Duodenal mucosa (tissue), 2 donors: ENCODE data around the gene ZNF48.

ENCODE experiments used
- H3K27ac ChIP-seq: one replicate; pipeline ENCODE4 v1.7.0; 2013; ENCODE audit warnings: low read depth, low read length
- H3K27me3 ChIP-seq, 2 donors: one replicate each; pipeline ENCODE4 v1.7.0; 2013; ENCODE audit warnings: low read length in 2 of 2, control low read depth in 1 of 2; ENCODE audit not compliant: insufficient read depth in 2 of 2, control insufficient read depth in 1 of 2
- H3K36me3 ChIP-seq, 2 donors: one replicate each; pipeline ENCODE4 v1.7.0; 2013; ENCODE audit warnings: low read length in 2 of 2, control low read depth in 1 of 2; ENCODE audit not compliant: insufficient read depth in 2 of 2, control insufficient read depth in 1 of 2
- H3K4me1 ChIP-seq, 2 donors: one replicate each; pipeline ENCODE4 v1.7.0; 2013; ENCODE audit warnings: low read length in 2 of 2, control low read depth in 1 of 2; ENCODE audit not compliant: insufficient read depth in 2 of 2, control insufficient read depth in 1 of 2
- H3K4me3 ChIP-seq, 2 donors: one replicate each; pipeline ENCODE4 v1.7.0; 2013; ENCODE audit warnings: low read length in 2 of 2, low read depth in 1 of 2
- H3K9ac ChIP-seq, 2 donors: one replicate each; pipeline ENCODE4 v1.7.0; 2013; ENCODE audit warnings: low read length in 2 of 2, low read depth in 1 of 2
- H3K9me3 ChIP-seq, 2 donors: one replicate each; pipeline ENCODE4 v1.7.0; 2013; ENCODE audit warnings: low read length in 2 of 2, control low read depth in 1 of 2; ENCODE audit not compliant: control insufficient read depth in 1 of 2

The ZNF48 gene

GRCh38 chr16:30395155-30395991, at the start of gene ZNF48:
Gene ZNF48 (plus strand): TSS chr16:30395420. CDS start chr16:30395795, 375 bp downstream.
- H3K9ac ChIP-seq: peak within 1 kb of the TSS; percentile 68 to 73
- peaks cover 9 to 38% of the 10 kb centered on the region in 2 donors for H3K4me1 ChIP-seq
- no peaks in the 10 kb centered on the region for H3K9me3 ChIP-seq
- peak within 1 kb of the TSS; percentile 78 to 79 for H3K4me3 ChIP-seq
- peaks cover 0 to 13% of the 10 kb centered on the region in 2 donors for H3K36me3 ChIP-seq
- H3K27ac ChIP-seq: peak within 1 kb of the TSS; percentile 63
- H3K27me3 ChIP-seq: no peaks in the 10 kb centered on the region

GRCh38 chr16:30346286-30346685, 48.9 kb upstream of the ZNF48 start:
- H3K36me3 ChIP-seq: peaks cover 0 to 12% of the 10 kb centered on the region in 2 donors
- H3K27me3 ChIP-seq: no peaks in the 10 kb centered on the region
- H3K9ac ChIP-seq: no peak overlapping the region
- H3K9me3 ChIP-seq: no peaks in the 10 kb centered on the region
- H3K4me3 ChIP-seq: no peak overlapping the region
- peaks cover 8 to 9% of the 10 kb centered on the region in 2 donors for H3K4me1 ChIP-seq
- no peak overlapping the region for H3K27ac ChIP-seq

- Histone ChIP-seq H3K9me3 (no peaks in the 10 kb centered on the region), H3K9ac (no peak overlapping the region), H3K4me3 (no peak overlapping the region), H3K27ac (no peak overlapping the region), H3K36me3 (peaks cover 14 to 30% of the 10 kb centered on the region in 2 donors), H3K27me3 (no peaks in the 10 kb centered on the region), H3K4me1 (peaks cover 21 to 25% of the 10 kb centered on the region in 2 donors)
These were observed 47.1 kb upstream of the ZNF48 start for GRCh38 chr16:30348113-30348512.

- H3K9ac ChIP-seq: no peak overlapping the region
- H3K27me3 ChIP-seq: no peaks in the 10 kb centered on the region
These were observed 46.3 kb upstream of the ZNF48 start for GRCh38 chr16:30348929-30349328.

DNA sequence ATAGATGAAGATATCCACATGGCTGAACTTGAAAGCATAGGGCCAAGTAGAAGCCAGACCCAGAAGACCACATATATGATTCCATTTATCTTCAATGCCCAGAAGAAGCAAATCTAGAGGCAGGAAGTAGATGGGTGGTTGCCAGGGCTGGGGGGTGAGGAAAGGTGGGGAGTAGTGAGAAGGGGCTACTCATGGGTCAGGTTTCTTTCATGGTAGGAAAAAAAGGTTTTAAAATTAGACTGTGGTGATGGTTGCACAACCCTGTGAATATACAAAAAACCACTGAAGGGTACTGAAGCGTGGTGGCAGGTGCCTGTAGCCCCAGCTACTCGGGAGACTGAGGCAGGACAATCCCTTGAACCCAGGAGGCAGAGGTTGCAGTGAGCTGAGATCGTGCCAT, 45.5 kb upstream of the ZNF48 start:
- Histone ChIP-seq H3K4me3 (no peak overlapping the region), H3K36me3 (peaks cover 16 to 38% of the 10 kb centered on the region in 2 donors), H3K9me3 (no peaks in the 10 kb centered on the region), H3K9ac (no peak overlapping the region), H3K4me1 (peaks cover 34 to 36% of the 10 kb centered on the region in 2 donors), H3K27ac (no peak overlapping the region), H3K27me3 (no peaks in the 10 kb centered on the region)

More at GRCh38 chr16:30348929-30349328, 46.3 kb upstream of the ZNF48 start:
- peaks cover 16 to 38% of the 10 kb centered on the region in 2 donors for H3K36me3 ChIP-seq
- no peak overlapping the region for H3K4me3 ChIP-seq
- no peaks in the 10 kb centered on the region for H3K9me3 ChIP-seq
- no peak overlapping the region for H3K27ac ChIP-seq
- peaks cover 27 to 32% of the 10 kb centered on the region in 2 donors for H3K4me1 ChIP-seq

- Histone ChIP-seq H3K4me1 (peaks cover 34 to 36% of the 10 kb centered on the region in 2 donors), H3K36me3 (peaks cover 16 to 38% of the 10 kb centered on the region in 2 donors), H3K9me3 (no peaks in the 10 kb centered on the region), H3K4me3 (no peak overlapping the region), H3K27me3 (no peaks in the 10 kb centered on the region), H3K27ac (no peak overlapping the region), H3K9ac (no peak overlapping the region)
These were observed 44.9 kb upstream of the ZNF48 start for GRCh38 chr16:30350134-30350871.

DNA sequence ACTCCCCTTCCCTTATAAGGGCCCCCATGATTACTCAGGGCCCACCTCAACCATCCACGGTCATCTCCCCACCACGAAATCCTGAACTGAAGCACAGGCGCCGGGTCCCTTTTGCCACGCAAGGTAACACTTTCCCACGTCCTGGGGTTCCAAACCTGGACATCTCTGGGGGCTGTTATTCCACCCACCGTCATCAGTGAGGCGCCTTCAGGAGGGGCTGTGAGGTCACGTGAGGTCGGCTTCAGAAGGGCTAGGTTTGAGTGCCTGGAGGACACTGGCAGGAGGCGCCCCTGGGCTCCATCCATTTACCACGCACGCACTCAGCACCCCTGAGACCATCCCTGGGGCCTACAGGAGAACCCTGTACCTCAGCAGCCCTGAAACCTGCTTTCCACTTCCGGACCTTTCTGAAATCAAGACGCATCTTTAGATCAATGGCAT, 44.2 kb upstream of the ZNF48 start:
- no peaks in the 10 kb centered on the region for H3K9me3 ChIP-seq
- no peak overlapping the region for H3K4me3 ChIP-seq
- peaks cover 16 to 38% of the 10 kb centered on the region in 2 donors for H3K36me3 ChIP-seq
- H3K27me3 ChIP-seq: no peaks in the 10 kb centered on the region
- H3K9ac ChIP-seq: no peak overlapping the region
- H3K27ac ChIP-seq: no peak overlapping the region
- H3K4me1 ChIP-seq: peaks cover 39 to 41% of the 10 kb centered on the region in 2 donors

GRCh38 chr16:30351586-30352419, 43.4 kb upstream of the ZNF48 start:
- H3K27me3 ChIP-seq: no peaks in the 10 kb centered on the region
- no peak overlapping the region for H3K27ac ChIP-seq
- H3K9me3 ChIP-seq: no peaks in the 10 kb centered on the region
- no peak overlapping the region for H3K4me3 ChIP-seq
- peaks cover 47 to 49% of the 10 kb centered on the region in 2 donors for H3K4me1 ChIP-seq
- H3K36me3 ChIP-seq: peaks cover 16 to 38% of the 10 kb centered on the region in 2 donors
- peak overlapping the region in 1 of 2 donors; percentile 0 for H3K9ac ChIP-seq

GRCh38 chr16:30352488-30353401, 42.5 kb upstream of the ZNF48 start:
- H3K4me3 ChIP-seq: no peak overlapping the region
- H3K9me3 ChIP-seq: no peaks in the 10 kb centered on the region
- no peak overlapping the region for H3K27ac ChIP-seq
- H3K9ac ChIP-seq: no peak overlapping the region
- peaks cover 50 to 54% of the 10 kb centered on the region in 2 donors for H3K4me1 ChIP-seq
- peaks cover 16 to 47% of the 10 kb centered on the region in 2 donors for H3K36me3 ChIP-seq
- no peaks in the 10 kb centered on the region for H3K27me3 ChIP-seq
